NT2/D1 (cell line): ENCODE data around the gene ARHGAP28.

Experiments used
- DNase-seq: peaks from one replicate; pipeline ENCODE4 v3.0.0-alpha.2; 2011; ENCODE audit warnings: low read depth, low spot score
- H3K27me3 ChIP-seq: 2 replicates; pipeline ENCODE4 v1.6.0; 2011; ENCODE audit warnings: mild to moderate bottlenecking; ENCODE audit not compliant: insufficient read length, insufficient read depth
- H3K36me3 ChIP-seq: 2 replicates; pipeline ENCODE4 v1.6.1; 2011; ENCODE audit warnings: mild to moderate bottlenecking, low read length, mixed read lengths; ENCODE audit not compliant: insufficient read depth, insufficient read length
- H3K4me1 ChIP-seq: 2 replicates; pipeline ENCODE4 v1.5.1; 2011; ENCODE audit not compliant: insufficient read depth, insufficient read length
- H3K4me3 ChIP-seq: 2 replicates; pipeline ENCODE4 v1.5.1; 2011; ENCODE audit warnings: low read depth; ENCODE audit not compliant: insufficient read length
- H3K9ac ChIP-seq: 2 replicates; pipeline ENCODE4 v1.6.0; 2011; ENCODE audit warnings: low read depth; ENCODE audit not compliant: insufficient read length
- H3K9me3 ChIP-seq: 2 replicates; pipeline ENCODE4 v1.5.1; 2011; ENCODE audit warnings: mild to moderate bottlenecking, low read length; ENCODE audit not compliant: insufficient read depth
- SUZ12 ChIP-seq: IDR thresholded peaks from 2 replicates; pipeline ENCODE4 v1.6.1; 2011; ENCODE audit not compliant: insufficient read length, insufficient read depth; ENCODE audit errors: extremely low read depth
- YY1 ChIP-seq: IDR thresholded peaks from 2 replicates; pipeline ENCODE4 v1.6.1; 2011; ENCODE audit not compliant: insufficient read length, insufficient read depth
- ZNF274 ChIP-seq: IDR thresholded peaks from 2 replicates; pipeline ENCODE4 v1.6.1; 2011; ENCODE audit warnings: mild to moderate bottlenecking, low read depth, low read length

The ARHGAP28 gene

DNA sequence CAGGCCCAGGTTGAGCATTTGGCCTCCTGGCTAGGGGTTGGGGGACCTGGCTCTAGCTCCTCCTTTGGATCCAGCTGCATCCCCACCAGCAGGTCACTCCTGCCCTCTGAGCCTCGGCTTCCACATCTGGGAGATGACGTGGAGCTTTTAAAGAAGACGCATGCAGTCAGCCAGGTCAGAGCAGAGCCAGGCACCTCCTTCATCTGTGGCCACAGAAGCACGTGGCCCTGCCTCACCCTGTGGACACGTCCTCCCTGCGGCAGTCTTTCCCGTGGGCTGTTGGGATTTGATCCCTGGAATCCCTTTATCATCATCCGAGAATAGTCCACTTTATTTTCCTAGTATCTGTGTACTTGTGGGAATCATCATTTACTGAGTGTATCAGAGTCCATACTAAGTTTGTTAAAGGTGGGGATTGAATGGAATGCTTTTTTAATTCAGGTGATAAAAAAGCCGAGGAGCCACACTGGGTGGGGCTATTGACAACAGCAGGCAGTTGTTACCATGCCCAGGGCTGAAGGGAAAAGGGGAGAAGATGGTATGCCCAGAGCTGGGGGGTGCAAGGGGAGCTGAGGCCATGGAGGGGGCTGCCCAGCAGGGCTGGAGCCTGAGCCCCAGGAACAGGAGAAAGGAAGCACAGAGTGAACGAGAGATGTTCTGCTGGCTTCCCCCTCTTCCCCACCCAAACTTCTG is 218.0 kb downstream of the ARHGAP28 start:
- Histone ChIP-seq H3K27me3 (no peaks in the 10 kb centered on the region), H3K4me3 (no peak overlapping the region), H3K36me3 (peaks cover 50% of the 10 kb centered on the region), H3K4me1 (no peaks in the 10 kb centered on the region), H3K9ac (no peak overlapping the region), H3K9me3 (no peaks in the 10 kb centered on the region)
- no peak for TF ChIP-seq YY1
- TF ChIP-seq ZNF274: no peak
- no peak for TF ChIP-seq SUZ12
- no peak for DNase-seq

GRCh38 chr18:6948281-6949055 is 219.0 kb downstream of the ARHGAP28 start:
- H3K4me3 ChIP-seq: no peak overlapping the region
- TF ChIP-seq ZNF274: no peak
- TF ChIP-seq YY1: no peak
- no peak for TF ChIP-seq SUZ12
- H3K4me1 ChIP-seq: no peaks in the 10 kb centered on the region
- H3K36me3 ChIP-seq: peaks cover 48% of the 10 kb centered on the region
- H3K9ac ChIP-seq: no peak overlapping the region
- DNase-seq: no peak
- H3K9me3 ChIP-seq: no peaks in the 10 kb centered on the region
- no peaks in the 10 kb centered on the region for H3K27me3 ChIP-seq

DNA sequence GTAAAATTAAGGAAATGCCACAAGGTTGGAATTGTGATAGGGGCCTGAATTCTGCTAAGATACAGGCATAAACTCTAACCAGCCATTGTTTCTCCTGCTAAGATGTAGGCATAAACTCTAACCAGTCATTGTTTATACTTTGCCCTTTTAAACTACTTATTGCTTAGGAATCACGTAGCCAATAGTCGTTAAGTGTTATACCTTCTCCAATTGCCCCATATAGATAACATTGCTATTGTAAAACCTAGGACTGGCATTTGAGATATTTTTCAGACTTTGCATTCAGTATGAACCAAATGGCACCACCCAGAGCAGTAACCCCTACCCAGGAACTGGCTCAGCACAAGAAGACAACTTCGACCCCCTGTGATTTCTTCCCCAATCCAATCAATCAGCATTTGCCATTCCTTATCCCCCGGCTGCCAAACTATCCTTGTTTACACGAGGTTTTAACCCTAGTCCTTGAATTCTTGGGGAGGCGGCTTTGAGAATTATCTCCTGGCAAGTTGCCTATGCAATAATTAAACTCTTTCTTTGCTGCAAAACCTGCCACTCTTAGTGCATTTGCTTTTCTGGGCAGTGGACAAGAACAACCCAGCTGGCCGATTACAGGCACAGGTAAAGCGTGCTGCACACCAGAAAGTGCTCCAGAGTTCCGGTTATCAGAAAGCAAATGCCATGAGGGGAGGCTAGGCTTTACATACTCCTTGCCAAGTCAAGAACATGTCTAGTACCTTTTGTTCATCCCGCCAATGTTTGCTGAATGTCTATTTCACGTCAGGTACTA is 220.5 kb downstream of the ARHGAP28 start:
- no peak for DNase-seq
- no peaks in the 10 kb centered on the region for H3K4me1 ChIP-seq
- no peak for TF ChIP-seq ZNF274
- no peak for TF ChIP-seq YY1
- no peak for TF ChIP-seq SUZ12
- H3K9ac ChIP-seq: no peak overlapping the region
- peaks cover 63% of the 10 kb centered on the region for H3K36me3 ChIP-seq
- H3K9me3 ChIP-seq: no peaks in the 10 kb centered on the region
- no peaks in the 10 kb centered on the region for H3K27me3 ChIP-seq
- no peak overlapping the region for H3K4me3 ChIP-seq

- no peak for TF ChIP-seq ZNF274
- no peak for TF ChIP-seq YY1
- TF ChIP-seq SUZ12: no peak
- no peak for DNase-seq
- Histone ChIP-seq H3K4me1 (no peaks in the 10 kb centered on the region), H3K27me3 (no peaks in the 10 kb centered on the region), H3K9me3 (no peaks in the 10 kb centered on the region), H3K36me3 (peaks cover 64% of the 10 kb centered on the region), H3K9ac (no peak overlapping the region), H3K4me3 (no peak overlapping the region)
These were observed 221.1 kb downstream of the ARHGAP28 start for GRCh38 chr18:6950641-6951040.

GRCh38 chr18:6951336-6952090 is 222.0 kb downstream of the ARHGAP28 start:
- no peak overlapping the region for H3K9ac ChIP-seq
- no peaks in the 10 kb centered on the region for H3K9me3 ChIP-seq
- H3K36me3 ChIP-seq: peaks cover 67% of the 10 kb centered on the region
- H3K4me3 ChIP-seq: no peak overlapping the region
- H3K4me1 ChIP-seq: no peaks in the 10 kb centered on the region
- TF ChIP-seq ZNF274 (no peak), YY1 (no peak), SUZ12 (no peak)
- no peaks in the 10 kb centered on the region for H3K27me3 ChIP-seq
- no peak for DNase-seq

GRCh38 chr18:6954501-6954900 is 225.0 kb downstream of the ARHGAP28 start:
- H3K9ac ChIP-seq: no peak overlapping the region
- TF ChIP-seq ZNF274: no peak
- no peaks in the 10 kb centered on the region for H3K27me3 ChIP-seq
- peaks cover 71% of the 10 kb centered on the region for H3K36me3 ChIP-seq
- H3K4me3 ChIP-seq: no peak overlapping the region
- no peaks in the 10 kb centered on the region for H3K4me1 ChIP-seq
- DNase-seq: no peak
- no peaks in the 10 kb centered on the region for H3K9me3 ChIP-seq

- no peak overlapping the region for H3K9ac ChIP-seq
- no peak overlapping the region for H3K4me3 ChIP-seq
- no peak for DNase-seq
- H3K36me3 ChIP-seq: peaks cover 75% of the 10 kb centered on the region
- no peaks in the 10 kb centered on the region for H3K27me3 ChIP-seq
- TF ChIP-seq ZNF274: no peak
- TF ChIP-seq SUZ12: no peak
- no peak for TF ChIP-seq YY1
- no peaks in the 10 kb centered on the region for H3K4me1 ChIP-seq
- peaks cover 5% of the 10 kb centered on the region; the same call in 1 of the 2 replicates for H3K9me3 ChIP-seq
These were observed 225.8 kb downstream of the ARHGAP28 start for GRCh38 chr18:6955304-6955703.
